Activated effector memory CD4-positive, alpha-beta T cell treated with anti-CD3 and anti-CD28 coated beads, Interleukin-2, amount 50 U/mL, for 16 hours (primary cell): Measurements from ENCODE around the gene NFE2.
"Not testable (repeated sequence)": the region's sequence is repeated elsewhere in the genome, so short reads cannot be mapped to it uniquely, and the experiment has no call there.

ENCODE experiments used
- DNase-seq: peaks from one replicate; pipeline ENCODE4 v3.0.0-alpha.2; 2020

Gene NFE2

GRCh38 chr12:54304187-54304810 is 3.5 kb upstream of the NFE2 start:
- DNase-seq, result no peak

DNA sequence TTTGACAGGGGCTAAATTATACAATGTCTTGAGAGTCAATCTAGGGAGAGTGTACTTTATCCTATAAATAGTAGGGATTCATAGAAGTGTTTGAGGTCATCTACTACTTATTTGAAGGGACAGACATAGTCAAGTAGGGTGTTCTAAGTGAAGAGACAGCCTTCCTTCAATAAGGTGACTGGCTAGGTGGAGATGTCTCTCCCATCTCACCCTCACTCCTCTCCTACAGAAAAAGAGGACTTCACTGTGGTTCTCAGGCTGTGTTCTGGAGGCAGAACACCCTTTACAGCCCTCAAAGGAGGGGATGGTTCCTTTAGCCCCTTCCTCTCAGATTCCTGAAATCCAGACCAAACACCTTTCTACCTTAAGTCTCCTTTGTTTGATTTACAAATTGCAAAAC is 2.8 kb upstream of the NFE2 start:
- no peak for DNase-seq

- no peak for DNase-seq
These were observed 723 bp upstream of the NFE2 start for GRCh38 chr12:54301428-54302048.

DNA sequence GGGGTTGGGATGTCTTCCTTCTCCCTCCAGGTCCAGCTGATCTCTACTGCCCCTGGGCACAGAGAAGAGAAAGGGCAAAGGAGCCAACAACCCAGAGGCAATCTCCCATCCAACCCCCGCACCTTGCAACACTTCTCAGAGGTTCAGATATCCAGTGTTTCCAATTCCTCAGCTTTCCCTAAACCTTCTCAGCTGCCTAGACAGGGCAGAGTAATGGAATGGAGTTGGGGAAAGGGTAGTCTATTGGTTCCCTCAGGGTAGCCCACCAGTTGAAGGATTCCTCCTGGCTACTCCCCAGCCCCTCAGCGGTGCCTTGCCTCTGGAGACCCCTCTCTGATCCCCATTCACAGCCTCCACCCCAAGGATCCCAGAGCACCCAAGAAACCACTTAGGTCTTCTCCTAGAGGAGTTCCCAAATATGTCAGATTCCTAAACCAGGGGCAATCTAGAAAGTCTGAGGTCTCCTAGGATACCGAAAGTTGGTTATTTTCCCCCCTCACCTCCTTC is 537 bp downstream of the NFE2 start:
- no peak for DNase-seq

DNA sequence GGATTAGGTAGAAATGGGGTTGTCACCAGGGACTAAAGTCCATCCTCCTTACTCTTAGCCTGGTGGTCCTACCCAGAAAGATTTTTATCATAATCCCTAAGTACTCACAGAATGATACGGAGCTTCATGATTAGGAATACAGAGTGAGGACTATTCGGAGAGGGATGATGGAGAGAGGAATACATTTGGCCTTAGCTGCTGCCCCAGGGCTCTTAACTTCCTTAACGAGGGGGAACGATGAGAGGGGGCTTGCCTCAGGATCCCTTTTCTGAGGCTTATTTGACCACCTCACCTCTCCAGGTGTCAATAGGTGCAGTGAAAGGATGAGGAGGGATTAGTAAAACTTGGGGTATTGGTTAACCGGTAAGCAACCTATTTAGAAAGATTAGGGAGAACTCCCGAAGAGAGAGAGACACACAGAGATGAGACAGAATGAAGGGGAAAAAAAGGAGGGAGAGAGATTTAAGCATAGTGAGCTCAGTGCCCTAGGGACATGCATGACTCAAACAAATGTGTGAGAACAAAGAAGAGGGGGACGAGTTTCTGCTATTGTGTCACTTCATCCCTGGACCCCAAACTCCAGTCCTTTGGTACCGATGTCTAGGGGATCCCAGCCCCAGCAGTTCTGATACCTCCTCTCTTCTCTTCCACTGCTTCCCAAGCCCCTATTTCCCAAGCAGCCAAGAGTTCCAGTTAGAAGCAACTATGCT is 1.1 kb downstream of the NFE2 start:
- DNase-seq, result no peak

DNA sequence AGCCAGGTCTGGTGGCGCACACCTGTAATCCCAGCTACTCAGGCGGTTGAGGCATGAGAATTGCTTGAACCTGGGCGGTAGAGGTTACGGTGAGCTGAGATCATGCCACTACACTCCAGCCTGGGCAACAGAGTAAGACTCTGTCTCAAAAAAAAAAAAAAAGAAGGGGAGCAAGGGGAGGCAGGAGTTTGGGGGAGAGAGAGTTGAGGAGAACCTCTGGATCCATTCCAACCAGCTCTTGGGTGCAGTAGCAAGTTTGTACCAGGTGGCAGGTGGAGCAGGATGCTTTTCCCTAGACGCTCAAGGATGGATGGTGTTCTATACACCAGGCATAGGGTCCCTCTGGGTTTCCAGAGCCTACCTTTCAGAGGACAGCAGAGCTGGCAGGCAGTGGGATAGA is 1.9 kb downstream of the NFE2 start:
- DNase-seq, result no peak

GRCh38 chr12:54296393-54297099 is 4.3 kb downstream of the NFE2 start:
- no peak for DNase-seq

DNA sequence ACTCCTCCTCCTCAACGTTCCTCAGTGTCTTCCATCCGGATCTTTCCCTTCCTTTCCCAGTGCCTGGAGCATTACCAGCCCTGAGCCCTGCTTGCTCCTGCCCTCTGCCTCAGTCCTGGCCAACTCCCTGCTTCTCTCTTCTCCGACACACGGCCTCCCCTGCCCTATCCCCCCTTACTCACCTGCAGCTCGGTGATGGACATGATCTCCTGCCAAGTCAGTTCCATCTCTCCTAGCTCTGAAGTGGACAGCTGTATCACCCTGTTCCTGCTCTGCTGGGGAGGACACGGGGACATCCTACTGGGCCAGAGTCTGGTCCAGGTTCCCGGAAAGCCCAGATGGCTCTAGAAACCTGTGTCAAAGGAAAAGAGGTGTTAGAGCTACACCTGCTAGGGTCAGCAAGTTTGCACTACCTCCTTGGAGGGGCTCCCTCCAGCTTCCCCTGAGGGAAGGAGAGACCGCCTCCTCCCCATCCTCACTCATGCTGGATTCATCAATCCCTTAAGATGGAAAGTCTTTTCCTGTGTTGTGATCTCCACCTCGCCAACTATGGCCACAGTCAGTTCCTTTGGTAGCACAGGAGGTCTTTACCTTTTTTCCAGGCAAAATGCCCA is 5.8 kb downstream of the NFE2 start:
- no peak for DNase-seq

DNA sequence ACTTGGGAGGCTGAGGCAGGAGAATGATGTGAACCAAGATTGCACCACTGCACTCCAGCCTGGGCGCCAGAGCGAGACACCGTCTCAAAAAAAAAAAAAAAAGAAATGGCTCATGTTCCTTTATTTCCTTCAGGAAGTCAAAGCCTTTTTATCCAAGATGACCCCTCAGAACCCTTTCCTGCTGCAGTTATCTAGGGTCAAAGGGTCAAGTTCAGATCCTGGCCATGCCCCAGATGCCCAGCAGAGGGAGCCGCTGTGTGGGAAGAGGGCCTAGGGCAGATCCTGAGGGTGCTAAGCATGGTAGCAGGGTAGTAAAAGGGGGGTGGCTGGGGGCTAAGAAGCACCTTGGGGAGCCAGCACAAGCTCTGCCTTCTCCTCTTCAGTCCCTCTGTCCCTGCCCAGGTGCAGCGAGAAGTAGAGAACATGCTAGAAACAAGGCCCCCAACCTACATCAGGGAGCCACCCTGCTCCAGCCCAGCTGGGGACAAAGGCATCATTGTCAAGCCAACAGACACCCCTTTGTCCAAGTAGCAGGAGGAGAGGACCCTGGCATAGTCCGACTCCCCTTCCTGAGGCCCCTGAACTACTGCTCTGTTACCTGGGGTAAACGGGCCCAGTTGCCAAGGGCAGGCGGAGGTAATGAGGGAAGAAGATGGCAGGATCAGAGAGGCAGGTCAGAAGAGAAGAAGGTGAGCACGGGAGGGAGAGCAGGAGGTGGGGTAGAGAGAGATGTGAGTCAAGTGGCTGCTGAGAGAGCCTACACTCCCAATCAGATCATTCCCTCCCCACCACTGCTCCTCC is 6.5 kb downstream of the NFE2 start:
- peak; percentile 84 for DNase-seq

DNA sequence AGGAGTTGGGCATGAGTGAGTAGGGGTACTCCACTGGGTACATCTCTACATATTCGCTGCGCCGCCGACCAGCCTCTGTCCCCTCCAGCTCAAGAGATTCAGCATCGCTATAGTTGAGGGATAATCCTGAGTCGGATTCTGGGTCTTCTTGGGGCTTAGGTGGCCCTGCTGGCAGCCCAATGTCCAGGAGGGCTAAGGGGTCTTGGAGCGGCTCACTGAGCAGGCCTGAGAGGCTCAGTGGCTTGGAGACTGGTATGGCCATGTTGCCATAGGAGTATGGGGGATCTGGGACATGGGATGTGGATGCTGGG is 7.9 kb downstream of the NFE2 start:
- no peak for DNase-seq

DNA sequence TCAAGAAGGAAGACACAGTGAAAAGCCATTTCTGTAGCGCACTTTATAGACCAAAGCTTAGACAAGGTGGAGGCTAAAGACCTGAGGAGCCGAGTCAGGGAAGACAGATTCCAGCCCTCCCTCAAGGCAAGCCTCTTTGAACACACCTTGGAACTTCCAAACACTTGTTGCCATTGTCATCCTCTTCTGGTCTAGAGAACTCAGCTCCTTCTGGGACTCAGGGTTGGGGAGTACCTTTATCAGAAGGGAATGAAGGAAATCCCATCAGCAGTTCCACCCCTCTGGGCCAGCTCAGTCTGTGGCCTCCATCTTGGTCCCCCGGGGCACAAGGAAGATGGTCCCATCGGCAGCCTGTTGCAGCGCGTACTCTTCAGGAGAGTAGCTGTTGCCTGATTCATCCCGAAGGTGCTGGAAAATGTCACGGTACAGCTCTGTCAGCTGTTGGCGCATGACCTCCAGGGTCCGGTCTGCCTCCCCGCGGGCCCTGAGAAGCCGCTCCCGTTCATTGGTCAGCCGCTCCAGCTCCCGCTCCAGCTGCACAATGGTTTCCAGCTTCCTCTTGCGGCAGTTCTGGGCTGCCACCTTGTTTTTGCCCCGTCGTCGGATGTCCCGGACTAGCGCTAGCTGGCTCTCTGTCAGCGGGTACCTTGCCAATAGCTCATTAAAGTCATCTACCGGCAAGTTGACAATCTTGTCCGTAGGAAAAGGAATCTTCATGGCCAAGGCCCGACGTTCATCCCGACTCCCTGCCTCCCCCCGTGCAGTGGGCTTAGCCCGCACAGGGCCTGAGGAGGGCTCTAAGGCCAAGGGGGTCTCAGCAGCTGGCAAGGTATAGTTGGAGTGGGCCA is 8.5 kb downstream of the NFE2 start:
- DNase-seq, result no peak

DNA sequence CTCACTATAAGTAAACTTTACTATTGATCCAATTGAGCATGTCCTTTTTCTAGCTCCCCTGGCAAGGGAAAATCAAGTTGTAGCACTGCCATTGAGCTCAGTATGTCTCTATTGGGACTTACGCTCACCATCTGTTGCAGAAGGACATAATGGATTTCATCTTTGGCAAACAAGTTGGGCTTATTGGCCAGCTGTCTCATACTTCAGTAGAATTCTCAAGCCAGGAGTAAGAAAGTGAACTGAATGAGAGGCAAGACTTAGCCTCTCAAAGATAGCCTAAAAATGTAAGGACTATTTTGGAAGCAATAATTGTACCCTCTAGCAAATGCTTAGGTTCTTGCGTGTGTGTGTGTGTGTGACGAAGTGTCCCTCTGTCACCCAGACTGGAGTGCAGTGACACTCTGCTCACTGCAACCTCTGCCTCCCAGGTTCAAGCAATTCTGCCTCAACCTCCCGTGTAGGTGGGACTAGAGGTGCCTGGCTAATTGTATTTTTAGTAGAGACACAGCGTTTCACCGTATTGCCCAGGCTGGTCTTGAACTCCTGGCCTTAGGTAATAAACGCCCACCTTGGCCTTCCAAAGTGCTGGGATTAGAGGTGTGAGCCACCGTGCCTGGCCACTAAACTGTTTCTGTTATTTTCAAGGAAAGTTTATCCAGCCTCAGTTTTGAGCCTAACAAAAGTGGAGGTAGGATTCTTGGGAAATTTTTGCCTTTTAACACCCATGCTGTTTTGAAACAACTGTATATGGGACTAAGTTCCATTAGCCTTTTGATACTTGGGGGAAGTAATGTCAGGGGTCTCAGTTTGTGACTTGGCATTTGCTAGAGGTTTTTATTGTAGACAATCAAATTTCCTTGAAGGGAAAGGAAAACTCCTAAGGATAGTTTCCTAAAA is 13.3 kb downstream of the NFE2 start:
- DNase-seq, result no peak

DNA sequence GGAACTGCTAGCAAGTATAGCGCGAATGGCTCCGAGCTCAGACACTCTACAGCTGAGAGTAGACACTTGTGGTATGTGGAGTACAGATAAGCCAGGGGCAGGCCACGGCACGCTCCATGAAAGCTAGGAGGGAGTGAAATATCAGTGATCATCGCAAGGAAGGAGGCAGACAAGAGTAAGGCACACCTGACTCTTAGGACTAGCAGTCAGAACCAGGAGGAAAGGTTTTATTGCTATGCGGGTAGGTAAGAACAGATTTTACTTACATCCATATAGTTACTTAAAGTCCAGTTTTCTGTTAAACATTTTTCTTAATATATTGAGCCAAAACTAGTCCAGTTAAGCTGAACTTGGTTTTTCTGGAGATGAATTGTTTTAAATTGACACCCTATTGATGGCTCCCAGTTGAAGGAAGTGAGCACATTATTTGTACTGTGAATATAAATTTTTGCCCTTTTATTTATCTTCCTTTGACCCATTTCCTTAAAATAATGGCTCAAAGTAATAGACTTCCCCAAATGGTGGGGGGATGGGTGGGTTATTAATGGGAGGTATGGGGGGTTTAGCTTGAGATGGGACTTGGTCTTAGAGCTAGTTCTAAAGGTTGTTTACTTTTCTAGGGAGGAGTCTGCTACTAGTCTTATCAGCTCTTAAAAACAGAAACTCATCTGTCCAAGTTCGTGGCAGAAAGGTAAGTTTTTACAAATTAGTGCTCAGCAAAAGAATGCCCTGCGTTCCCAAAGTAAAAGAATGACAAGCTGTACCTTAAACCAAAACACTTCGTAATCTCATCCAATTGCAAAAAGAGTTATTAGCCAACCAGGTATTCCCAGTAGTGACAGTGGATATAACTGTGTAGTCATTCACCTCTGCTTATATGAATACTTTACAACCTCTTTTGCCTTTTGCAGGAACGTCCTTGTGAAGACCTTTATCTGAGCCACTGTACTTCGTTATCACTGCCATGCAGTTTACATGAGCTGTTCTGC is 14.5 kb downstream of the NFE2 start:
- no peak for DNase-seq

- DNase-seq, result no peak
These were observed 15.4 kb downstream of the NFE2 start for GRCh38 chr12:54285150-54286041.

- not testable (repeated sequence) for DNase-seq
These were observed 16.6 kb downstream of the NFE2 start for GRCh38 chr12:54284070-54284780.

DNA sequence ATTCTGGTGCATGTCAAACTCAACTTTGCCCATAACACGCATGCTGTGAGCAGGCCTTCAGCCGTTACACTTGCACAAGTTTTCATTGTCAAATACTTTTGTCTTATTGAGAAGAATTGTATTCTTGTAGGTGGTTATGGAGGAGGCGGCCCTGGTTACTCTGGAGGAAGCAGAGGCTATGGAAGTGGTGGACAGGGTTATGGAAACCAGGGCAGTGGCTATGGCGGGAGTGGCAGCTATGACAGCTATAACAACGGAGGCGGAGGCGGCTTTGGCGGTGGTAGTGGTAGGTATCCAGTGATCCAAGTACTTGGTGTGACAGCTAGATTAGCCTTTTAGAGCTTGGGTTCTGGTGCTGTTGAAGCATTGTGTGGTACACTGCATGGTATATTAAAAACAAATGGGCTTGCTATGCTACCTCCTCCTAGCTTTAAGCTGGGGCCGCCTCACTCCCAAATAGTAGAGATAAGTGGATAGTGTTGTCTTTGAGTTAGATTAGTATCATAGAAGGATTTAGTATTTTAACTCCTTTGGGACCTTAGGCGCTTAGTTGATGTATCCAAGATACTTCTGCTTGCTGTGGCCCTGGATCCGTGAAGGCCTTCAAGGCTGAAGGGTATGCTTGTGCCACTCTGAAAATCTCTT is 17.7 kb downstream of the NFE2 start:
- peak; percentile 74 for DNase-seq

- not testable (repeated sequence) for DNase-seq
These were observed 19.1 kb downstream of the NFE2 start for GRCh38 chr12:54281694-54282093.
